Ovary (tissue), 9 donors: ENCODE results near the gene ADAMTS5. TPM values are rescaled to one million over a fixed set of nuclear protein-coding genes. Genes with fewer than 3 reads are reported as not detected.

Experiments
- DNase-seq, 5 donors: peaks; one replicate each; pipeline ENCODE4 v3.0.0-alpha.2; 2019 to 2020
- H3K27ac ChIP-seq, 2 donors: fragments of 200-600 bp; one replicate each; pipeline versions ENCODE4 v1.5.1 to v1.8.0; 2019 to 2022
- H3K27me3 ChIP-seq: fragments of 200-600 bp; one replicate; pipeline ENCODE4 v1.8.0; 2022
- H3K36me3 ChIP-seq: fragments of 200-600 bp; sonication (generic); one replicate; pipeline ENCODE4 v1.5.1; 2019
- H3K4me1 ChIP-seq: one replicate; pipeline ENCODE4 v1.8.1; 2013; ENCODE audit warnings: mild to moderate bottlenecking, moderate library complexity; ENCODE audit not compliant: insufficient read depth
- H3K4me3 ChIP-seq: fragments of 200-600 bp; sonication (generic); one replicate; pipeline ENCODE4 v1.5.1; 2017
- H3K9me3 ChIP-seq, 2 donors: fragments of 200-600 bp in 1 of 2; sonication (generic) in 1 of 2; one replicate each; pipeline versions ENCODE4 v1.5.1 to v1.8.1; 2013 to 2019; ENCODE audit warnings: mild to moderate bottlenecking in 1 of 2, moderate library complexity in 1 of 2
- CTCF ChIP-seq, 3 donors: fragments of 450-650 bp in 2 of 3; fragments of 200-600 bp in 1 of 3; IDR thresholded peaks; one replicate each; pipeline versions ENCODE4 v1.5.1 to v1.8.0; 2016 to 2022; ENCODE audit warnings: antibody characterized with exemption in 3 of 3, mild to moderate bottlenecking in 1 of 3
- EP300 ChIP-seq: sonication (generic); formaldehyde crosslinking; IDR thresholded peaks from one replicate; pipeline ENCODE4 v1.6.1; 2017; ENCODE audit warnings: antibody characterized with exemption
- POLR2A ChIP-seq: fragments of 450-650 bp; IDR thresholded peaks from one replicate; pipeline ENCODE4 v1.6.1; 2017; ENCODE audit warnings: antibody characterized with exemption, mild to moderate bottlenecking, moderate library complexity
- WGBS, 3 donors: extraction: QIAGEN DNeasy Blood & Tissue Kit in 1 of 3; methylation state at CpG; one replicate each; pipeline versions ENCODE4 v1.1.5 to v1.1.7; 2013 to 2017; 5-methylcytosine and 5-hydroxymethylcytosine counted together
- intact Hi-C, 4 donors: fragments of 100-400 bp; cut with DNase I; formaldehyde crosslinking; loops; one replicate each; pipeline versions ENCODE4 v1.11.0 to v1.15.1; 2022 to 2023
- polyA plus RNA-seq, 2 donors: library from polyadenylated mRNA; stranded (reverse); fragments of 200-250 nt in 1 of 2; fragments of 350-450 nt in 1 of 2; fragmentation: Illumina TruSeq in 1 of 2; extraction: RNeasy Lipid Tissue Mini Kit (QIAGEN cat#74804) in 1 of 2; gene quantifications; one replicate each; pipeline ENCODE4 v1.2.3, GENCODE V29; 2013 to 2014
- total RNA-seq, 7 donors: library from RNA; depleted of rRNA in 2 of 7; stranded (reverse); fragments of >200 nt in 2 of 7; fragmentation: NEBNext Ultra II Directional in 3 of 7; extraction: Animal tissue kit (Norgen Biotek cat#: 25700) in 3 of 7; gene quantifications; one replicate each; pipeline versions ENCODE4 v1.1.0 to v1.2.4, GENCODE V29; 2016 to 2023
- donor health status: DM: no; HTN: no; CAD: no; lungs with moderate emphysema.
- donor health status: DM: no; HTN: no; CAD: no.
- donor health status: Bipolar disorder and iron deficiency.
- donor health status: DM: yes; HTN: yes; CAD: no.
- donor health status: DM: no; HTN: no; CAD: no.
- donor health status: DM: yes; HTN: yes; CAD: no.

The ADAMTS5 gene
- total and polyA plus RNA-seq, 9 donors = 9.2 to 37.3 (median 21.0) TPM

GRCh38 chr21:26962621-26963181 is 4.2 kb downstream of the ADAMTS5 start:
- peak overlapping the region in 1 of 2 donors; percentile 94 for H3K27ac ChIP-seq
- no peaks in the 10 kb centered on the region for H3K9me3 ChIP-seq
- intact Hi-C loops = loop anchor here in 2 of 4 donors (10.0 kb wide), 3 partner anchors 188 to 602 kb away; no protein-coding TSS in a partner anchor
- WGBS, 3 donors = 28 to 55% (median 35%) methylated on average over 3 of the region's 3 CpGs
- H3K27me3 ChIP-seq = no peaks in the 10 kb centered on the region
- H3K4me1 ChIP-seq = peaks cover 13% of the 10 kb centered on the region
- peak overlapping the region; percentile 67 for H3K4me3 ChIP-seq
- no peaks in the 10 kb centered on the region for H3K36me3 ChIP-seq
- TF ChIP-seq POLR2A (no peak), CTCF (IDR thresholded peaks at IDR 0.05) (no peak), EP300 (no peak)
- no peak for DNase-seq

- DNase-seq = peak; percentile 22 to 59 (median 38)
Measured at GRCh38 chr21:26961698-26962097, 5.2 kb downstream of the ADAMTS5 start.

DNA sequence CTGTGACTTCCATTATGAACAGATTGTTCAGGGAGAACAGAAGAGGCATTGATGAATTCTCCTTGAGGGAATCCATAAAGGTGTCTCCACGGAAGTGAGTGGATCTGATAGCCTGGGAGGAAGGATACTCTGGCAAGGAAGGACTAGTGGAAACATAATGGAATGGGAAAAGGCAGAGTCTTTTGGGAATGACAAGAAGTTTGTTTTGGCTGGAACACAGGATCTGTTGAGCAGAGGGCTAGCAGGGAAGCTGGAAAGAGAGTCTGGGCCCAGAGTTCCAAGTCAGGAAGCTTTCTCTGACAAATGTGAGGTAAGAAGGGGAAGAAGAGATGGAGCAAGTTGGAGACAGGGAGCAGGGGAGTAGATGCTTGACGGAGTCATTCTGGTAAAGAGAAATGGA is 8.1 kb downstream of the ADAMTS5 start:
- 51 to 62% (median 62%) methylated on average over 2 of the region's 2 CpGs for WGBS, 3 donors
- Histone ChIP-seq H3K27me3 (no peaks in the 10 kb centered on the region), H3K9me3 (no peaks in the 10 kb centered on the region), H3K4me3 (no peak overlapping the region), H3K36me3 (no peaks in the 10 kb centered on the region), H3K27ac (no peak overlapping the region), H3K4me1 (peaks cover 13% of the 10 kb centered on the region)
- DNase-seq = no peak
- no peak for TF ChIP-seq CTCF (IDR thresholded peaks at IDR 0.05)
- no peak for TF ChIP-seq POLR2A
- TF ChIP-seq EP300 = no peak
- intact Hi-C loops = no loop called here

More at GRCh38 chr21:26961698-26962097, 5.2 kb downstream of the ADAMTS5 start:
- 26 to 42% (median 32%) methylated on average over 4 of the region's 4 CpGs for WGBS, 3 donors
- H3K4me1 ChIP-seq = peaks cover 13% of the 10 kb centered on the region
- peak overlapping the region; percentile 11 for H3K4me3 ChIP-seq
- H3K27me3 ChIP-seq = no peaks in the 10 kb centered on the region
- intact Hi-C loops = loop anchor here in 2 of 4 donors (10.0 kb wide), 3 partner anchors 187 to 603 kb away; no protein-coding TSS in a partner anchor
- peak overlapping the region in 1 of 2 donors; percentile 94 for H3K27ac ChIP-seq
- H3K9me3 ChIP-seq = no peaks in the 10 kb centered on the region
- TF ChIP-seq CTCF (IDR thresholded peaks at IDR 0.05) (peak in 1 of 3 donors; percentile 33), EP300 (no peak), POLR2A (no peak)
- no peaks in the 10 kb centered on the region for H3K36me3 ChIP-seq

GRCh38 chr21:26956813-26957212 is 10.1 kb downstream of the ADAMTS5 start:
- WGBS, 3 donors = 70 to 77% (median 74%) methylated on average over 3 of the region's 3 CpGs
- intact Hi-C loops = no loop called here
- no peak for TF ChIP-seq EP300
- TF ChIP-seq CTCF (IDR thresholded peaks at IDR 0.05) = no peak
- no peak for TF ChIP-seq POLR2A
- Histone ChIP-seq H3K4me3 (no peak overlapping the region), H3K4me1 (peaks cover 11% of the 10 kb centered on the region), H3K36me3 (no peaks in the 10 kb centered on the region), H3K9me3 (no peaks in the 10 kb centered on the region), H3K27ac (no peak overlapping the region), H3K27me3 (no peaks in the 10 kb centered on the region)
- no peak for DNase-seq
